HG03558 (cell line): ENCODE data around the gene RRAS2.

Experiments
- ATAC-seq: cut with Tn5 transposase; IDR thresholded peaks from one replicate; pipeline ENCODE4 v1.9.1; 2021; ENCODE audit warnings: moderate number of reproducible peaks; ENCODE audit not compliant: unreplicated experiment; ENCODE audit errors: extremely low read depth

The RRAS2 gene

DNA sequence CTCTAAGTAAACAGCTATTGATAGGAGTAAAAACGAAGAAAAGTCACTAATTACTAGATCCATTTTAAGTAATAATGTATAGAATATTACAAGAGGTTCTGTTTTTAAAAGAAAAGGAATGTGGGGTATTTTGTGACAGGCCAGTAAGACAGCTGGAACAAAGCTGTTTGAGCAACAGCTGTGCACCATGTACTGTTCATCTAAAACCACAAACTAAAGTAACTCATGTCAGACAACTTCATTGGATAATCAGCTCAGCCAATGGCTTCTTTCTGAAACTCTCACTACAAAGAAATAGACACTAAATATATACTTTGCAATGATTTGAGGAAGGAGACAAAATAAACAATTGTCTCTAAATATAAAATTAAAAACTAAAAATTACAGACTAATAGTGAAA is 16.1 kb downstream of the RRAS2 start:
- no peak for ATAC-seq

DNA sequence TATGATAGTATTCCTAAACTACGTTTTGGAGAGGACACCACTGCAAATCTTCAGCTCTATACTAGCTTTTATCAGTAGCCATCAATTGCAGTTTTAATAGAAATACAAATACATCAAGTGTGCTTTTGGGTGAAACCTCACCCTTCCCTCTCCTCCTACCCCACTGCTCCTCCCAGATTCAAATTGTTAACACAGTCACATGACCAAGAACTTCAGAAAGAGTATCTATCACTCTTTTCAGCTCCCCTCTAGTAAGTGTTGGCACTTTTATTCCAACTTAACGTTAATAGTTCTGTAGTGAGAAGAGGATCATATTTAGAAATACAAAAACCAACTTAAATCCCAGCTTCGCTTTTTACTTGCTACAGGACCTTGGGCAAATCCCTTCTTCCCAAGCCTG is 17.0 kb downstream of the RRAS2 start:
- no peak for ATAC-seq

DNA sequence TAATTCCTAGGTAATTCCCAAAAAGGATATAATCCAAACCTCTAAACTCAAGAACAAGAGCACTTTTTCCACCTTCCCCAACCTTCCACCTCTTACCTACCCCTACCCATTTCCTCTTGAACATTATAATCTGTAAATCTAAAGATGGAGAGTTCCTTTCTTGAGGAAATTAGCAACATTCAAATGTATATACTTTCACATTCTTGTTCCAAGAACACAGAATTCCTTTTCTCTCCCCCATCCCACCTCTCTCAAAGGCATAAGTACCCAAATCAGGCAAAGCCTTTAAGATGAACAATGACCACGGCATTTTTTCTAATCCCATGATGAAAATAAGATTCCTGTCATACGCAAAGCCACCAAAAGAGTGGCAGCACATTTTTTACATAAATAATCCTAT is 18.3 kb downstream of the RRAS2 start:
- ATAC-seq: no peak

DNA sequence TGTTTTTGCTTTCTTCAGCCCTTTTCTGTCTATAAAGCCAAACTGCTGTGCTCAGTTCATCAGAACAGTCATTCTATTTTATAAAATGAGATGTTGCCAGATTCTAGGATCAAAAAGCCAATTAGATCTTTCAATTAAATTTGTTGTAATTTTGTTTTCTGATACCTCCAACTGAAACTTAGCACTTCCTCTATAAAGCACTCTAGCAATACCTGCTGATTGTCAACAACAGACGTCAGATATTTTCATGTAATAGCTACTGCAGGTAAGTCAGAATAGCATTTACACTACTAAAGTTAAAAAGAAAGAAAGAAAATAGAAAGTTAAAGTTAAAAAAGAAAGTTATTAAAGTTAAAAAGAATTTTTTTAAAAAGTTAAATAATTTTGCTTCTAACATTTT is 19.6 kb downstream of the RRAS2 start:
- no peak for ATAC-seq

DNA sequence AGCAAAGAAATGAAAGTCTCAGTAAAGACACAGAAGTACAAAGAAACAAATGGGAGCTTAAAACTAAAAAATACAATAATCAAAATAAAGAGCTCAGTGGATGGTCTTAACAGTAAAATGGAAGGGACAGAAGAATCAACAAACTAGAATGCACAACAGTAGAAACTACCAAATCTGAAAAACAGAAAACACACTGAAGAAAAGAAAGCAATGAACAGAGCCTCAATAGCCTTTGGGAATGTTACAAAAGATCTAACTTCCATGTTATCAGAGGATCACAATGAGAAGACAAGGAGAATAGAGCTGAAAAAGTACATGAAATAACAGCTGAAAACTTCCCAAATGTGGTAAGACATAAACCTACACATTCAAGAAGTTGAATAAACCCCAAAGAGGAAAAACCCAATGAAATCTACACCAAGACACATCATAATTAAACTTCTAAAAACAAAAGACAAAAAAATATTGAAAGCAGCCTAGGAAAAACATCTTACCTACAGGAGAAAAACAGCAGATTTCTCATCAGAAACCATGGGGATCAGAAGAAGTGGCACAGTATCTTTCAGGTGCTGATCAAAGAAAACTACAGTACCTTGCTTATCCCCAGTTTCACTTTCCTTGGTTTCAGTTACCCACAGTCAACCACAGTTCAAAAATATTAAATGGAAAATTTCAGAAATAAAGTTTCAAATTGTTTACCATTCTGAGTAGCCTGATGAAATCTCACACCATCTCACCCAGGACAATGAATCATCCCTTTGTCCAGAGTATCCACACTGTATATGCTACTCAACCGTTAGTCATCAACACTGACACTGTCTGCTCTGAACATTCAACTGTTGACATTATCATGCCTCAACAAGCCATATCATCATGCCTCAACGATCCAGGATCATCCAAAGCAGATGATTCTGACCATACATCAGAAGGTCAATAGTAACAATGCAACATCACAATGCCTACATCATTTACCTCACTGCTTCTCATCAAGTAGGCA is 22.2 kb downstream of the RRAS2 start:
- no peak for ATAC-seq

DNA sequence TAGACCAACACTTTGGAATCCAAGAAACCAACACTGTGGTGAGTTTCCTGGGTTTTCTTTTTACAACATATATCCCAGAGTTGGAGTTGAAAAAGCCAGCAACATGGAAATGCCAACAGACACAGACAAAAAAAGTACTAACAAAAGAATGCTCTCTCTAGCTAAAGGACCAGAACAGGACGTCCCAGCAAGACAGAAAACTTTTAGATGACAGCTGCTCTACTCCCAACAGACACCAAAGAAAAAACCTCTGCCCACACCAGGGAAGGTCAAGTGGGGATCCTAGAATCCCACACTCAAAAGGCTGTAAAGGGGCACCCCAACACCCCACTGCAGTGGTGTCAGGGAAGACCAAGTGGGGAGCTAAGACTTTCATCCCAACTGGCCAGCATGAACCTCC is 23.3 kb downstream of the RRAS2 start:
- ATAC-seq: no peak

DNA sequence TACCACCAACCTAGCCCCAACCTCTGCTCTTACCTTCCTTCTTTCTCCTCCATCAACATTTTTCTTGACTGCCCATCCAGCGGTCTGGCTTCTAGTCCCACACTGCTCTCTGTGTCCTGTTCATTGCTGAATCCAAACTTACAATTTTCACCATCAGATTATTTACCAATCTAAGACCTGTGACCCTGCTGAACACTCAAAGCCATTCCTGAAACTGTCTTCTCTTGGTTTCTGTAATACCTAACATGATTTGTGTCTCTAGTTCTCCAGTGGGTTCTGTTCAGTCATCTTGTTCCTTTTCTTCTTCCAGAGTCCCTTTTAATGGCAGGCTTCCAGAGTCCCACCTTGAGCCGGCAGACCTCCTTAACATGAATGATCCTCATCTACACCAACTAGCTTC is 24.1 kb downstream of the RRAS2 start:
- ATAC-seq: no peak

DNA sequence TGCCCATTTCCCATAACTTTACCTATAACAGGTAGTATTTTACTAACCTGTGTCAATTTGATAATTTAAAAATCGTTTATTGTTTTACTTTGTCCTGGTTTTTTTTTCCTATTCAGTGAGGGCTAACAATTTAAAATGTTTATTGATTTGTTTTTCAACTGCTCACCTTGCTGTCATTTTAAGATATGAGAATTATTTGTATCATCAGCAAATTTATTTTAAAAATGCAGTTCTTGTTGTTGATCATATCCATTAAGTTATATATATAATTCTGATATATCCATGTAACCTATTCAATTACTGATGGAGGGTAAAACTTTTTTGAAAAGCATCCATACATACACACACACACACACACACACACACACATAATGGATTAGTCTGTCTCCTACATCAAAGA is 24.8 kb downstream of the RRAS2 start:
- no peak for ATAC-seq

DNA sequence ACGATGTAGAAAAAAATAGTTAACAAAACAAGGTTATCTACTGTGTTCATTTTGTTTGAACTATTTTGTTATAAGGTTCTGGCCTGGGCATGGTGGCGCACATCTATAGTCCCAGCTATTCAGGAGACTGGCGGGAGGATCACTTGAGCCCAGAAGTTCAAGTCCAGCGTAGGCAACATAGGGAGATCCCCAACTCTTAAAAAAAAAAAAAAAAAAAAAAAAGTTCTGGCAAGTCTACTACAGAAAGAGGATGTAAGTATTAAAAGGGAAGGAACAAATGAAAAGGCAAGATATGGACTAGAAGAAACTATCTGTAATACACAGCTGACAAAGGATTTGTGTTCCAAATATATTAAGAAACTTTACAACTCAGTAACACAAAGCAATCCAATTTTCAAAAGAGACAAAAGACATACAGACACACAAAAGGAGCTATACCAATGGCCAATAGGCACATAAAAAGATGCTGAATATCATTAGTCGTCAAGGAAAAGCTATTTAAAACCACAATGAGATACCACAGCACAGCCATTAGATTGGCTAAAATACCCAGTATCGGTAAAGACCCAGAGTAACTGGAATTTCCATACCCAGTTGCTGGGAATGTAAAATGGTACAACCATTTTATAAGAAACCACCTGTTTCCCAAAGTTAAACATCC is 27.4 kb downstream of the RRAS2 start:
- no peak for ATAC-seq

DNA sequence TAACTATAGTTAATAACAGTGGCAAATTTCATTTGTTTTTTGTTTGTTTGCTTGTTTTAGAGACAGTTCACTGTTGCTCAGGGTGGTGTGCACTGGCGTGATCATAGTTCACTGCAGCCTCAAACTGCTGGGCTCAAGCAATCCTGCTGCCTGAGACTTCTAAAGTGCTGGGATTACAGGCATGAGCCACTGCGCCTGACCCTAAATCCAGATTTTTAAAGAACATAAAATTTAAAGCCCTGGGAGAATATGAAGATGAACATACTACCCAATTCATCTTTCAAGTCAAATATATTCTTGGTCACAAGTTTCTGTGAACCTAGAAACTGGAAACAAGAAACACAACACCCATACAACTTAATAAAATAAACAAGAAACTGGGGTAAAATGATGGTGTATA is 28.1 kb downstream of the RRAS2 start:
- ATAC-seq: no peak

DNA sequence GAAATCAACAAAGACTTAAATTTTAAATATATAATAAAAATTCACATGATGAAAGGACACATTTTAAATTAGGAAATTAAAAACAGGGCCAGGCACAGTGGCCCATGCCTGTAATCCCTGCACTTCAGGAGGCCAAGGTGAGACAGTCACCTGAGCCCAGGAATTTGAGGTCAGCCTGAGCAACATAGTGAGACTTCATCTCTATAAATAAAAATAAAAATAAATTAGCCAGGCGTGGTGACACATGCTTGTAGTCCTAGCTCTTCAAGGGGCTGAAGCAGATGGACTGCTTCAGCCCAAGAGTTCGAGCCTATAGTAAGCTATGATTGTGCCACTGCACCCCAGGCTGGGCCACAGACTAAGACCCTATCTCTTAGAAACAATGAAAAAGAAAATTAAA is 29.3 kb downstream of the RRAS2 start:
- ATAC-seq: no peak

DNA sequence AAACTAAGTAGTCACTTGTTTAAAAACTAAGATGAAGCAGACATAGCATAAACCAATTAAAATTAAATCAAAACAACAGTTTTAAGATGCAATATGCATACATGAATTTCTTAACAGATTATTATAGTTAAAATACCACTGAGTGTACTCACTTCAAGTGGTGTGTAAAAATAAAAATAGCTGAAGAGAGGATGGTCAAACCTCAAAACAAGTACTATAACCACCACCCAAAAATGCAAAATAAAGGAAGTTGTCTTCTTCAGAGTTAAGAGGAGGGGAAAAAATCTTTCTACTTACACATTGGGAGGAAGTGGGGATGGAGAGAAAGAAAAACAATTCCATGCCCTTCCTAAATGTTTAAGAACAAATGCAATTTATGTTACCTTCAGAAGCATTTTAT is 31.9 kb downstream of the RRAS2 start:
- ATAC-seq: no peak

DNA sequence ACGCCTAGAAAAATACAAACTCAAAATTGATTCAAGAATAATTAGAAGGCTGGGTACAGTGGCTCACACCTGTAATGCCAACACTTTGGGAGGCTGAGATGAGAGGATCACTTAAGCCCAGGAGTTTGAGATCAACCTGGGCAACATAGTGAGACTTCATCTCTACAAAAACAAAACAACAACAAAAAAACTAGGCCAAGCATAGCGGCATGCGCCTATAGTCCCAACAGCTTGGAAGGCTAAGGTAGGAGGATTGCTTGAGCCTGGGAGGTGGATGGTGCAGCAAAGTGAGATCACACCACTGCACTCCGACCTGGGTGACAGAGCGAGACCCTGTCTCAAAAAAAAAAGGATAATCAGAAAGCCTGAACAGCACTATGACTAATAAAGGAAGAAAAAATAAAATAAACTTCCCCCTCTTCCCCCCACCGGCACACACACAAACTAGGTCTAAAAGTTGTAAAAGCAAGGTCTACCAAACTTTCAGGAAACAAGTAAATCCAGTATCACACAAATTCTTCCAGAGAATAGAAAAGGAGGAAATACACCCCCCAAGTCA is 35.8 kb downstream of the RRAS2 start:
- ATAC-seq: no peak

DNA sequence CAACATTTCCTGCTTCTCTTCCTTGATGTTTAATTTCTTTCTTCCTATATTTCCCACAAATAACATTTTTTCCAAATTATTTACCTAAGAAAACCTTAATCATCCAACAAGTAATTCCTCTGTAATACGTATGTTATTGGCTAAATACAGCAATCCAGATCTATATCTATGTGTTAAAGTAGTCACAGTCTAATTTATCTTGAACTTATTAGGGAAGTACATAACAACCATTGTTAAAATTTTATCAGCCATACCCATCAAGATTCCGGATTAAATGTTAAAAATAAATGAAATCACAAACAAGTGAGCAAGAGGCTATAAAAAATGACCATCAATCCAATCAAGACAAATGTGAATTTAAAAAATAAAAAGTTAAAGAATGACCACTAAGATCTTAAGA is 36.5 kb downstream of the RRAS2 start:
- no peak for ATAC-seq

DNA sequence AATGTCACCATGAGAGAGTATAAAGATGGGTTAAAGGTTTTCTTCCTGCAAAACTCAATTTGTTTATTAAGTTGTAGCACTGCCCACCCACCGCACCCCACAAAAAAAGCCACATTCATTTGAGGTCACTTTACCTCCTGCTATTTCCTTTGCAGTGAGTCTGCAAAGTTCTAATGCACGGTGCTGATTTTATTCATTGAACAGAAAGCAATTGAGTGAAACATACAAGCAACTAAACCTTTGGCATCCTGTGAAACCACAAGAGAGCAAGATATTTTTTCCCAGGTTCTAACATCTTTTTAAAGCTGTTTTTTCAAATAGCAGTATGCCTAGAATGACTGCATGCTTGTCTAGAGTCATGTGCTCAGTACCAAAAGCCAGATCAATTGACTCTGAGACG is 39.0 kb downstream of the RRAS2 start:
- ATAC-seq: peak; percentile 36

DNA sequence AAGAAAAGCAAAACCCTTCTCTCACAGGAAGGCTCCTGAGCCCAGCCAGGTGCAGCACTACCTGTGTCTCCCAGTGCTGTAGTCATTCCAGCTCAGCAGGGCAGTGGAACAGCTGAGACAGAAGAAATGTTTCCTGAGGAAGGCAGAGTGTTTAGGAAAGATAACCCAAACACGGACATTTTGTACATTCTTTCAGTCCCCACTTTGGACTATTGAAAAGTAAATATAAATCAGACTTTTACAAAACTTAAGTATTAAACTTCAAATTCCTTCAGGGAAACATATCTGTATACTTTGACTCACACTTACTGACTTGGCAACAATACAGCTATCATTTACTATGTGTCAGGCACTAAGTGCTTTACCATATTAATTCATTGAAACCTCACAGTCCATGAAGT is 40.4 kb downstream of the RRAS2 start:
- no peak for ATAC-seq

DNA sequence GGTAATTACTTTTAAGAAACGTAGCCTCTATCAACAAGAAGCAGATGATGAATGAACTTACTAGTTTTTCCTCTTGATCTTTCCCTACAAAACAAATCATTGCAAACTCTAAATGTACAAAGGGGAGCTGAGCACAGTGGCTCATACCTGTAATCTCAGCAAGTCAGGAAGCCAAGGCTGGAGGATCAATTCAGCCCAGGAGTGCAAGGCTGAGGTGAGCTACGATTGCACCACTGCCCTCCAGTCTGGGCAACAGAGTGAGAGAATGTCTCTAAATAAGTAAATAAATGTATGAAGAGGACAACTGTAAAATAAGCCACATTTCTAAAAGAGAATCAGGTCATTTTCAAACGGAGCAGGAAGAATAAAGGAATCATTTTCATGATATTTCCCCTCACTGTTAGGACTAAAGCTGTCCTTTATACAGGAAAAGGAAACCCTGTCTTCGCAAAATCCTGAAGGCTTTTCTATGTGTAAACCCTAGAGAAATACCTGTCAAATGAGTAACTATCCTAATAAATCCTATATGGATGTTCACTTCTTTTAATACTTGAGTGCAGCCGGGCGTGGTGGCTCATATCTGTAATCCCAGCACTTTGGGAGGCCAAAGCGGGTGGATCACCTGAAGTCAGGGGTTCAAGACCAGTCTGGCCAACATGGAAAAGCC is 41.2 kb downstream of the RRAS2 start:
- ATAC-seq: no peak

DNA sequence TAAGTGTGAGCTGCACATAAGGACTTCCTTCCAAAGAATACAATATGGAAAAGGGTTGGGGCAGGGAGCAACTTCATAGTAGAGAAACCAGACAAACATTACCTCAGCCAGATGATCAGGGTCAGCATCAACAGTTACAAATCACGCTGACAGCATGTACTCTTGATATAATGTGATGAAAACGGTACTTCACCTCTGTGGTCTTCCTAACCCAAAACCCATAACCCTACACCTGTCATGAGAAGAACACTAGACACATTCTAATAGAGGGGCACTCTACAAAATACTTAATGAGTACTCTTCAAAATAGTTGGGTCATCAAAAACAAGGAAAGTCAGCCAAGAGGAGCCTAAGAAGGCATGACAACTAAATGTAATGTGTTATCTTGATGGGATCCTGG is 43.9 kb downstream of the RRAS2 start:
- no peak for ATAC-seq

DNA sequence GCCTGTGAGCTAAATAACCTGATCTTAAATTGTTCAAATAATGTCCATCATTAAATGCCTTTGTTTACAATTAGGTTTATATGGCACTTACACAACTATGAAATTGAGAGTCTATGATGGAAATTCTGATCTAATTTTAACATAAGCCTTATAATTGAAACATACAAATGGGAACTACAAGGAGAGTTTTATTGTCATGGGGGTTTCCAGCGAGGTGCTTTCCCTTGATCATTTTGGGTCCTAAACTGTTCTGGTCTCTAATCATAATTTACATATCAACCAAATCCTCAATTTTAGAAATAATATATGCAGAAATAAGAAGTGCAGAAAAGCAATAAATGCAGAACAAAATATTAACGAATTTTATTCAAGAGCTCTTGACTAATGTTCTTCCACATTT is 44.9 kb downstream of the RRAS2 start:
- no peak for ATAC-seq

DNA sequence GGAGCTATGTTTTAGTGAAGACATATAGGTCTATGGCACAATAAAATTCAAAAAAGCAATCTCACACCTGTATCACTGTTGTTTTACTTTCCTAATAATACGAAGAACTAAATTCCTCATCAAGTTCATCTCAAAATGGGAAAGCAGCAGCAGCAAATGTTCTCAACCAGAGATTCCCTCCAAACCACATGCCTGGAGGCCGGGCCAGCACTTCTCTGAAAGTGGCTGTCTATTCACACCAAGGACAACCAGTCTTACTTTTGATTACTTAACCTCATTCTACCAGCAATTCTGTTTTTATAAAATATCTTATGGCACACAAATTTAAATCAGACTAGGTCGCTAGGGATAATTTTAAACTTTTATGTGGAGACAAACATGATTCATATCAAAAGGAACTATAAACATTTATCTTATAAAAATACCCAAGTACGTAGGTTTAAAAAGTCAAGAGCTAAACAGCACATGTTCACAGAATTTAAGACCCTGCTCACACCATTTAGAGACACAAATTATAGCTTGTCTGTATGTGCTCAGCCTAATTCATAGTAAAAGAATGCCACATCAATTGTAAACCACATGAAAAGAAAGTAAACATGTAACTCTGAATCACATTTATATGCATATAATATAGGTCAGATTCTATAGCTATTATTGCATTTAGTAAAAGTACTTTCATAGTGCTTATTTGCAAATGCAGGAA is 46.1 kb downstream of the RRAS2 start:
- ATAC-seq: no peak
